Mesodermal cell (in vitro differentiated cells): ENCODE data around the gene CCDC3.
A peak's percentile ranks its signal among the peaks of the same experiment; 100 is the strongest.
"Not testable (repeated sequence)": the region's sequence is repeated elsewhere in the genome, so short reads cannot be mapped to it uniquely, and the experiment has no call there.

ENCODE experiments used
- H3K27ac ChIP-seq: 2 replicates; pipeline ENCODE4 v1.7.0; 2013; ENCODE audit warnings: mild to moderate bottlenecking, low read depth, low read length, moderate library complexity; ENCODE audit not compliant: severe bottlenecking
- H3K36me3 ChIP-seq: 2 replicates; pipeline ENCODE4 v1.7.1; 2013; ENCODE audit warnings: mild to moderate bottlenecking, low read length, moderate library complexity; ENCODE audit not compliant: control insufficient read depth, insufficient read depth
- H3K4me1 ChIP-seq: one replicate; pipeline ENCODE4 v1.7.1; 2013; ENCODE audit warnings: mild to moderate bottlenecking, low read length; ENCODE audit not compliant: insufficient read depth, control insufficient read depth, poor library complexity, severe bottlenecking
- H3K4me3 ChIP-seq: 2 replicates; pipeline ENCODE4 v1.7.0; 2013; ENCODE audit warnings: low read length, control low read depth, mild to moderate bottlenecking; ENCODE audit not compliant: insufficient read depth, poor library complexity, severe bottlenecking; ENCODE audit errors: extremely low read depth
- H3K9me3 ChIP-seq: 2 replicates; pipeline ENCODE4 v1.7.1; 2013; ENCODE audit warnings: mild to moderate bottlenecking, low read length, moderate library complexity; ENCODE audit not compliant: control insufficient read depth
- WGBS, 2 experiments: methylation state at CpG; one replicate each; pipeline ENCODE4 v1.1.5; 2013; ENCODE audit warnings: missing lambda C conversion rate in 2 of 2; ENCODE audit not compliant: insufficient coverage in 2 of 2; 5-methylcytosine and 5-hydroxymethylcytosine counted together

The CCDC3 gene

DNA sequence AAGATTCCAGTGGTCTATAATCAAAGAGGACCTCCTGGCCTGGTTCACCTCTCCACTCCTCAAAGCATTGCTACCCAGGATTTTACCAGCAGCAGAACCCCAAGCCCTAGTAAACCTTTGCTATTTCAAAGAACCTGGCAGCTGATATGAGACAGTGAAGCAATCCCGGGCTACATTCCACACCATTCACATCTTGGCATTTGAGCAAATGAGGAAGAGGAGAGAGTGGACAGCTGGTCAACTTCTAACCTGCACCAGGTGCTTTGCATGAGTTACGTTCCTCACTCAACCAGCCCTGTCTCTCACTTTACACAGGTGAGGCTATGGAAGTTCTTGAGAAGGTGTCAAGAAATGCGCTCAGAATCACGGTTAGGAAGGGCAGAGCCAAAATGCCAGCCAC, 1.1 kb downstream of the CCDC3 start:
- Histone ChIP-seq H3K9me3 (no peaks in the 10 kb centered on the region), H3K4me3 (peak overlapping the region; percentile 39), H3K4me1 (peaks cover 4% of the 10 kb centered on the region), H3K27ac (no peak overlapping the region), H3K36me3 (no peaks in the 10 kb centered on the region)
- WGBS, 2 experiments, result 80 to 94% methylated on average over 2 of the region's 4 CpGs

- Histone ChIP-seq H3K4me1 (peaks cover 6% of the 10 kb centered on the region), H3K4me3 (no peak overlapping the region), H3K36me3 (no peaks in the 10 kb centered on the region), H3K9me3 (no peaks in the 10 kb centered on the region), H3K27ac (no peak overlapping the region)
- WGBS, 2 experiments, result 90 to 100% methylated on average over 2 to 3 of the region's 6 CpGs
These were observed 1.7 kb downstream of the CCDC3 start for GRCh38 chr10:12999849-13000248.

GRCh38 chr10:12995425-12995861, 6.1 kb downstream of the CCDC3 start:
- Histone ChIP-seq H3K36me3 (no peaks in the 10 kb centered on the region), H3K27ac (peak overlapping the region; percentile 62), H3K9me3 (no peaks in the 10 kb centered on the region), H3K4me1 (peaks cover 3% of the 10 kb centered on the region), H3K4me3 (no peak overlapping the region)
- 68 to 87% methylated on average over 6 to 7 of the region's 8 CpGs for WGBS, 2 experiments

- H3K4me3 ChIP-seq, result no peak overlapping the region
- H3K27ac ChIP-seq, result no peak overlapping the region
- H3K36me3 ChIP-seq, result no peaks in the 10 kb centered on the region
- H3K4me1 ChIP-seq, result peaks cover 3% of the 10 kb centered on the region
- 80 to 91% methylated on average over 1 to 6 of the region's 8 CpGs for WGBS, 2 experiments
- H3K9me3 ChIP-seq, result no peaks in the 10 kb centered on the region
These were observed 7.9 kb downstream of the CCDC3 start for GRCh38 chr10:12993595-12993994.

GRCh38 chr10:12985347-12985746, 16.2 kb downstream of the CCDC3 start:
- Histone ChIP-seq H3K4me3 (no peak overlapping the region), H3K27ac (no peak overlapping the region), H3K36me3 (no peaks in the 10 kb centered on the region), H3K9me3 (peaks cover 5% of the 10 kb centered on the region), H3K4me1 (peaks cover 2% of the 10 kb centered on the region)
- 97% methylated on average over 6 of the region's 6 CpGs; no CpG with 5 or more reads in 1 of the 2 experiments for WGBS, 2 experiments

DNA sequence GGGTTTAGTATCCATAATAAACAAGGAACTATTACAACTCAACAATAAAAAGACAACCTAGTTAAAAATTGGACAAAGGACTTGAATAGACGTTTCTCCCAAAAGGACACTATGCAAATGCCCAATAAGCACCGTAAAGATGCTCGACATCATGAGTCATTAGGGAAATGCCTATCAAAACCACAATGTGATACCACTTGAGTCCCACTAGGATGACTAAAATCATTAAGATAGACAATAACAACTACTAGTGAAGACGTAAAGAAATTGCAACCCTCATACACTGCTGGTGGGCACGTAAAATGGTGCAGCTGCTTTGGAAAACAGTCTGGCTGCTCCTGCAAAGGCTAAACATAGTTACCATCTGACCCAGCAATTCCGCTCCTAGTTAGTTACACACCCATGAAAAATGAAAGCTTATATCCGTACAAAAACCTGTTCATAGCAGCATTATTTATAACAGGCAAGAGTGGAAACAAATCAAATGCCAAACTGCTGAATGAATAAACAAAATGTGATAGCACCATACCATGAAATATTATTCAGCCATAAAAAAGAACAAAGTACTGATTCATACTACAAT, 17.3 kb downstream of the CCDC3 start:
- H3K9me3 ChIP-seq, result peaks cover 5% of the 10 kb centered on the region
- H3K27ac ChIP-seq, result no peak overlapping the region
- H3K4me1 ChIP-seq, result peaks cover 9% of the 10 kb centered on the region
- 88 to 95% methylated on average over 6 to 7 of the region's 7 CpGs for WGBS, 2 experiments
- H3K36me3 ChIP-seq, result no peaks in the 10 kb centered on the region
- H3K4me3 ChIP-seq, result no peak overlapping the region

DNA sequence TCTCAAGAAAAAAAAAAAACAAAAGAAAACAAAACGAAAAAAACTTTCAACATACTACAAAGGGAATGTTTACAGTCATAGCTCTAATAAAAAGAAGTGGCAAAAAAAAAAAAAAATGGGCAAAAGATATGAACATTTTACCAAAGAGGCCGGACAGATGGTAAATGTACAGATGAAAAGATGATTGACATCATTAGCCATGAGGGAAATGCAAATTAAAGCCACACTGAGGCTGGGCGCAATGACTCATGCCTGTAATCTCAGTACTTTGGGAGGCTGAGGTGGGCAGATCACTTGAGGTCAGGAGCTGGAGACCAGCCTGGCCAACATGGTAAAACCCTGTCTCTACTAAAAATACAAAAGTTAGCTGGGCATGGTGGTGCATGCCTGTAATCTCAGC, 17.9 kb downstream of the CCDC3 start:
- H3K27ac ChIP-seq, H3K9me3 ChIP-seq, H3K36me3 ChIP-seq, H3K4me3 ChIP-seq: not testable (repeated sequence)
- 67 to 100% methylated on average over 1 to 2 of the region's 3 CpGs for WGBS, 2 experiments
- peaks cover 14% of the 10 kb centered on the region for H3K4me1 ChIP-seq

GRCh38 chr10:12981570-12981969, 19.9 kb downstream of the CCDC3 start:
- Histone ChIP-seq H3K9me3 (peaks cover 5% of the 10 kb centered on the region), H3K27ac (no peak overlapping the region), H3K36me3 (no peaks in the 10 kb centered on the region), H3K4me1 (peaks cover 16% of the 10 kb centered on the region), H3K4me3 (no peak overlapping the region)
- WGBS, 2 experiments, result 96% methylated on average over 3 of the region's 4 CpGs; no CpG with 5 or more reads in 1 of the 2 experiments

DNA sequence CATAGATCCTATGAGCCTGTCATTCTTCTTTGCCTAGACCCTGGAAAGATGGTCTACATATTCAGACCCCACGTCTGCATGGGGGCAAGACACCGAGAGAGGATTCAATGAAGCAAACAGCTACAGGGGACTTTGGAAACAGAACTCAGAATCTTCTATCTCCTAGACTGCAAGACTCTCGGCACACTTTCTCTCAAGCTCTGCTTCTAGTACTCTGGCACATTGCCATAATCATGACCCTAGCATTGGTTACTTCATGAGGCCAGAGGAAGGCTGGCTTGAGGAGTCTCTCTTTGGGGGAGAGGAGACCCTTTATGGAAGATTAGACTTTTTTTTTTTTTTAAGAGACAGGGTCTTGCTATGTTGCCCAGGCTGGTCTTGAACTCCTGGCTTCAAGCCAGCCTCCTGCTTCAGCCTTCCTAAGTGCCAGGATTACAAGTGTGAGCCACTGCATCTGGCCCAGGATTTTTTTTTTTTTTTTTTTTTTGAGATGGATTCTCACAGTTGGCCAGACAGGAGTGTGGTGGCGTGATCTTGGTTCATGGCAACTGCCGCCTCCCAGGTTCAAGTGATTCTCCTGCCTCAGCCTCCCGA, 20.7 kb downstream of the CCDC3 start:
- peaks cover 16% of the 10 kb centered on the region for H3K4me1 ChIP-seq
- peak overlapping the region; percentile 57 for H3K27ac ChIP-seq
- H3K9me3 ChIP-seq, result peaks cover 5% of the 10 kb centered on the region
- WGBS, 2 experiments, result 93 to 95% methylated on average over 2 to 3 of the region's 6 CpGs
- H3K4me3 ChIP-seq, result no peak overlapping the region
- H3K36me3 ChIP-seq, result no peaks in the 10 kb centered on the region

- WGBS, 2 experiments, result 73 to 83% methylated on average over 4 to 5 of the region's 7 CpGs
- no peaks in the 10 kb centered on the region for H3K36me3 ChIP-seq
- peaks cover 5% of the 10 kb centered on the region for H3K9me3 ChIP-seq
- H3K4me1 ChIP-seq, result peaks cover 16% of the 10 kb centered on the region
- H3K4me3 ChIP-seq, result no peak overlapping the region
- H3K27ac ChIP-seq, result peak overlapping the region; percentile 57
These were observed 21.3 kb downstream of the CCDC3 start for GRCh38 chr10:12980102-12980661.

- Histone ChIP-seq H3K4me3 (no peak overlapping the region), H3K27ac (peak overlapping the region; percentile 78)
These were observed 22.6 kb downstream of the CCDC3 start for GRCh38 chr10:12978891-12979290.

More at GRCh38 chr10:12978891-12979290, 22.6 kb downstream of the CCDC3 start:
- Histone ChIP-seq H3K4me1 (peaks cover 16% of the 10 kb centered on the region), H3K9me3 (no peaks in the 10 kb centered on the region), H3K36me3 (no peaks in the 10 kb centered on the region)
- WGBS, 2 experiments, result 81 to 94% methylated on average over 4 of the region's 4 CpGs
